22Rv1 (cell line): ENCODE data around the gene ZNF8.
"Not testable (repeated sequence)": the region's sequence is repeated elsewhere in the genome, so short reads cannot be mapped to it uniquely, and the experiment has no call there.

Experiments used
- H3K27ac ChIP-seq: fragments of 450-650 bp; 2 replicates; pipeline ENCODE4 v1.5.1; 2017
- CTCF ChIP-seq: fragments of 450-650 bp; IDR thresholded peaks from 2 replicates; pipeline ENCODE4 v1.5.1; 2017; ENCODE audit warnings: mild to moderate bottlenecking
- ZFX ChIP-seq: fragments of 450-650 bp; IDR thresholded peaks from 2 replicates; pipeline ENCODE4 v1.6.1; 2017; ENCODE audit warnings: antibody characterized with exemption, borderline replicate concordance

ZNF8 gene

GRCh38 chr19:58278541-58279041 lies at the start of gene ZNF8:
ZNF8 (plus strand) TSS chr19:58278955; CDS start chr19:58279082, 127 bp downstream.
- H3K27ac ChIP-seq, result peak within 1 kb of the TSS; percentile 70
- peak; percentile 17; the same call in 1 of the 2 replicates for TF ChIP-seq CTCF
- TF ChIP-seq ZFX, result no peak

- TF ChIP-seq ZFX, result no peak
- peak; percentile 56 for TF ChIP-seq CTCF
- H3K27ac ChIP-seq, result peak overlapping the region; percentile 87
Observed at GRCh38 chr19:58229255-58229639, 49.5 kb upstream of the ZNF8 start.

GRCh38 chr19:58237324-58237723 lies 41.4 kb upstream of the ZNF8 start:
- TF ChIP-seq ZFX (no peak), CTCF (no peak)
- no peak overlapping the region for H3K27ac ChIP-seq

- H3K27ac ChIP-seq, result no peak overlapping the region
- TF ChIP-seq ZFX (no peak), CTCF (no peak)
Observed at GRCh38 chr19:58243351-58243750, 35.4 kb upstream of the ZNF8 start.

GRCh38 chr19:58248886-58249285 lies 29.9 kb upstream of the ZNF8 start:
- TF ChIP-seq ZFX (no peak), CTCF (no peak)
- no peak overlapping the region for H3K27ac ChIP-seq

GRCh38 chr19:58252102-58252685 lies 26.6 kb upstream of the ZNF8 start:
- TF ChIP-seq ZFX (no peak), CTCF (no peak)
- no peak overlapping the region for H3K27ac ChIP-seq

GRCh38 chr19:58258259-58258658 lies 20.5 kb upstream of the ZNF8 start:
- not testable (repeated sequence) for H3K27ac ChIP-seq

GRCh38 chr19:58261600-58261967 lies 17.2 kb upstream of the ZNF8 start:
- H3K27ac ChIP-seq, result no peak overlapping the region
- TF ChIP-seq CTCF (no peak), ZFX (no peak)
